Cardiac fibroblast (primary cell): ENCODE measurements around the gene MPIG6B.

Source experiments
- DNase-seq, 2 donors: peaks; one replicate each; pipeline versions ENCODE4 v3.0.0 to v3.0.0-alpha.2; 2010; ENCODE audit warnings: low read depth in 2 of 2
- H3K4me3 ChIP-seq, 2 donors: replicated peaks in 1 of 2; 1 replicate in 1 of 2; 2 replicates in 1 of 2; pipeline ENCODE4 v1.5.1; 2011; ENCODE audit warnings: low read depth in 2 of 2, low read length in 2 of 2, mild to moderate bottlenecking in 2 of 2, moderate library complexity in 1 of 2
- TF ChIP-seq, protein P1 (sequence below): IDR thresholded peaks from one replicate; pipeline ENCODE4 v1.5.1; 2011; ENCODE audit warnings: low read depth, mild to moderate bottlenecking, low read length, inconsistent platforms

The MPIG6B gene

DNA sequence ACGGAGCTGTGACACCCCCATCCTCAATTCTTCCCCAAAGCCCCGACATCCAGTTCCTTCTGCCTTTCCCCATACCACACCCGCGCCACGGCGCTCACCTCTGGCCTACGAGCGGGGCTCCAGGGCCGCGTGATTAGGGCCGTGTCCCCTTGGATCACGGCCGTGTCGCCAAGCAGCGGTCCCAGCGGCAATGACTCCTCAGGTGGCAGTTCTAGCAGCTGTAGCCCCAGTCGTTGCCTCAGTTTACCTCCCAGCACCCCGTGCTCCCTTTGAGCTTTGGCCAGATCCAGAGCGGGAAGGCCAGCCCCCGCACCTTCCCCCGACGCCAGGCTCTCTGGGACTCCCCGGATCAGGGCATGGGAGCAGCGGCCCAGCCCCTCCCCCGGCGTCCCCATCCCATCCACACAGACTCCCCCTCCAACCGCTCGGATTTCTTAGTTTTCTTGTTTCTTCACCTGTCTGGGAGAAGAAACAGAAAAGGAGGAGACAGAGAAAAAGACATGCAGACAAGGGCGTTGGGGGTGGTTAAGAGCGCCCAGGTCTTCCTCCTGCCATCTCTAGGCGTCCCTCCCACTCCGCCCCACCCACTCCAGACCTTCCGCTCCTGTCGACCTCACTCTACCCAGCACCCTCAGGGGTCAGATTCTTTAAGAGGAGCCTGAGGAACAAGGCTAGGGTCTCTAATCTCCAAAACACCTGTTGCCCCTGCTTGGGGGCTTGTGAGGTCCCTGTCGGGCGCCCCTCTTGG, 5.8 kb downstream of the MPIG6B start, which contains the start of gene DDAH2:
Gene DDAH2, minus strand, starts transcription at position 533 of the 748 bp plus-strand sequence. Its CDS starts 138 bp downstream, at position 395.
- TF ChIP-seq, protein P1, sequence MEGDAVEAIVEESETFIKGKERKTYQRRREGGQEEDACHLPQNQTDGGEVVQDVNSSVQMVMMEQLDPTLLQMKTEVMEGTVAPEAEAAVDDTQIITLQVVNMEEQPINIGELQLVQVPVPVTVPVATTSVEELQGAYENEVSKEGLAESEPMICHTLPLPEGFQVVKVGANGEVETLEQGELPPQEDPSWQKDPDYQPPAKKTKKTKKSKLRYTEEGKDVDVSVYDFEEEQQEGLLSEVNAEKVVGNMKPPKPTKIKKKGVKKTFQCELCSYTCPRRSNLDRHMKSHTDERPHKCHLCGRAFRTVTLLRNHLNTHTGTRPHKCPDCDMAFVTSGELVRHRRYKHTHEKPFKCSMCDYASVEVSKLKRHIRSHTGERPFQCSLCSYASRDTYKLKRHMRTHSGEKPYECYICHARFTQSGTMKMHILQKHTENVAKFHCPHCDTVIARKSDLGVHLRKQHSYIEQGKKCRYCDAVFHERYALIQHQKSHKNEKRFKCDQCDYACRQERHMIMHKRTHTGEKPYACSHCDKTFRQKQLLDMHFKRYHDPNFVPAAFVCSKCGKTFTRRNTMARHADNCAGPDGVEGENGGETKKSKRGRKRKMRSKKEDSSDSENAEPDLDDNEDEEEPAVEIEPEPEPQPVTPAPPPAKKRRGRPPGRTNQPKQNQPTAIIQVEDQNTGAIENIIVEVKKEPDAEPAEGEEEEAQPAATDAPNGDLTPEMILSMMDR: peak; percentile 49
- no peak for DNase-seq
- peak within 1 kb of the TSS; percentile 65 to 97 for H3K4me3 ChIP-seq

DNA sequence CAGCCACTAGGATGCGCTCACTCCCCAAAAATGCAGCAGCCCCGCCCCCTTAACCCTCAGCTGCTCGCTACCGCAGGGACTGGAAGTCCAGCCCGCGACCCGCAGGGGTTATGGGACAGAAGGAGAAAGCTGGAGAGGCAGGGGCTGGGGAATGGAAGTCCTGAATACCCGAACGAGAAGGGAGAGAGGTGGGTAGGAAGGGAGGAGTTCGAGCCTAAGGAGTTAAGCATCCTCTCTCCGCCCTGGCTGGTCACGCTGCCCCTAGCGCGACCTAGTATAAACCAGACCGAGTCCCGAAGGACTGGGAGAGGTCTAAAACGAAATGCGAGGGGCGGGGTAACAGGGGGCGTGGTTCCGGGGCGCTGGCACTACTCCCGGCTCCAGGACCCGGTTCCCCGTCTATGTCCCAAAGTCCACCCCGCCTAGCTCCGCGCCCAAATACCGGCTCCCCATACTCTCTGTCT, 6.4 kb downstream of the MPIG6B start:
- DNase-seq: peak; percentile 92 to 94
- peak overlapping the region; percentile 65 to 97 for H3K4me3 ChIP-seq
- TF ChIP-seq, protein P1: no peak

DNA sequence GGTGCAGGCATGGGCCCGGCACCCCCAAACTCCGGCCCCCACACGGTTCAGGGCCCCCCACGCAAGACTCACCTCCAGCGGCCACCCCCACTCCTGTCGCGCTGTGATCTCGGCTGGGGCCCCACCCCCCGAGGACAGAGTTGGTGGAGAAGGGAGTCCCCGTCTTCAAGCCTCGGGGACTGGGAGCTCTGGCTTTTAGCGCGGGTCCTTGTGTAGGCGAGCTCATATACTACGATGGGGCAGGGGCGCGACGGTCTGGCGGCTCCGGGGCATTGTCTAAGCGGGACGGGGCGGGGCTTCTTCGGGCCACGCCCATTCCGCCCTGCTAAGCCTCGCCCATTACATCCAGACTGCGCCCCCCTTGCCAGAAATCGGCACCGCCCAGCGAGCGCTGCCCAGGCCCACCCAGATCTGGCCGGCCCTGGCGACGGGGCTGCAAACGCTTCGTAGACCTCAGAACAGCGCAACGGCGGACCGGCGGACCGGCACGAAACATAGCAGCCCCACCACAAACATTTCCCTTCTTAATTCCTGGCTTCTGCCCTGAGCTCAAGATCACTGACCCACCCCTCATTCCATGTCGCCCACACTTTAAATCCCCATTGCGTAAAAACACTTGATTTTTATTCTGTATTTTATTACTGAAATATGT, 6.9 kb downstream of the MPIG6B start:
- peak overlapping the region; percentile 65 to 97 for H3K4me3 ChIP-seq
- DNase-seq: peak; percentile 90 to 95
- TF ChIP-seq, protein P1: no peak

DNA sequence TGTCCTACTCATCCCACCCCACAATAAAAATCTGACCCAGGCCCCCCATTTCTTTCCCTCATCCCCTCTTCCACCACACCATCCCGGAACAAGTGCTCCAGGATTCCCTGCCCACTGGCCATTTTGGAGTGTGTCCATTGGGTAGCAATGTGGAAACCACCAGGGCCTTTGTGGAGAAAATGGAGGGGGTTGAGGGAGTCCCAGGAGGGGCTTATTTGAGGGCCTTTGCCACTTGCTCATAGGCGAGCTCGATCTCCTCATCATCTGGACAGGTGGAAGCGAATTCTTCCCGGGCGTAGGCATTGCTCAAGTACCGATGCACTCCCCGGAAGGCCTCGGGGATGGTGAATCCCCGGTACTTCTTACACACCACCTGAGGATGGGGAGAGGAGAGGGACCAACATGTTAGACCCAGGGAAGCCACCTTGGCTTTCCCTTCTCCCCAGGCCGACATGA, 7.5 kb downstream of the MPIG6B start:
- DNase-seq: no peak
- TF ChIP-seq, protein P1: no peak
- peak overlapping the region in 1 of 2 donors; percentile 65 for H3K4me3 ChIP-seq

DNA sequence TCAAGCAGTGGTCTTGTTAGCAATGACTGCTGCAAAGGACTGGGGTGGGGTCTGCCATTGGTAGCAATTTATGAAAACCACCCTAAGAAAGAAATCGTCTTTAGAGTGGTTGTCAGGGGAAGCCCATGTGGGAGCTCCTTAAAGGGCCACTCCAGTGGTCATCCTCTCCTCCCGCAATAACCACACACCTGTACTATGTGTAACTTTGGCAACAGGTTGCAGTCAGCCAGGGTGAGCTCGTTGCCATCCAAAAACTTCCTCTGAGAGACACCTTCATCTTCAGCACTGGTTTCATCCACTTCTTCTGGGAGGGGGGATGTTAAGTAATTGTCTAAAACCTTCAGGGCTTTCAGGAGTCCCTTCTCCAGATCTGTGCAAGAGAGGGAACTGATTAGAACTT, 8.9 kb downstream of the MPIG6B start:
- DNase-seq: no peak
- TF ChIP-seq, protein P1: no peak
- no peak overlapping the region for H3K4me3 ChIP-seq

DNA sequence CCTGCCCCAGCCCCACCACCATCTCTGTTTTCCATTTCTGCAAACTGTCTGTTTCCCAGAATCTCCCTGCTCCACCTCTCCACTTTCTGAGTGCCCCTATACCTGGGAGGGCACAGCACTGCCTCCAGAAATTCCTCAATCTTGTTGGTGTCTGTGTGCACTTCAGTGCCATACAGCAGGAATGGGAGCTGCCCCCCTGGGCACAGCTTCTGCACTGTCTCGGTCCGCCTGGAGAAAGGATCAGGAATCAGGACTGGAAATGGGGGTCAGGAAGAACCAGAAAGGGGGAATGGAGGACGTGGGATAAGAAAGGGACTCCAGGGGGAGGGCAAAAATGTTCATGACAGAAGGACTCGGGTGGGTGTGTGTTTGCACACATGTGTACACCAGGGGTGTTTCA, 10.6 kb downstream of the MPIG6B start:
- TF ChIP-seq, protein P1: no peak
- no peak for DNase-seq
- H3K4me3 ChIP-seq: peak overlapping the region in 1 of 2 donors; percentile 88
